HG02798 (cell line): ENCODE measurements around the gene EPHA5.
"Not testable (repeated sequence)": the region's sequence is repeated elsewhere in the genome, so short reads cannot be mapped to it uniquely, and the experiment has no call there.

ENCODE experiments used
- ATAC-seq: cut with Tn5 transposase; IDR thresholded peaks from one replicate; pipeline ENCODE4 v1.9.1; 2021; ENCODE audit warnings: mild to moderate bottlenecking; ENCODE audit not compliant: unreplicated experiment, poor library complexity

Gene EPHA5

DNA sequence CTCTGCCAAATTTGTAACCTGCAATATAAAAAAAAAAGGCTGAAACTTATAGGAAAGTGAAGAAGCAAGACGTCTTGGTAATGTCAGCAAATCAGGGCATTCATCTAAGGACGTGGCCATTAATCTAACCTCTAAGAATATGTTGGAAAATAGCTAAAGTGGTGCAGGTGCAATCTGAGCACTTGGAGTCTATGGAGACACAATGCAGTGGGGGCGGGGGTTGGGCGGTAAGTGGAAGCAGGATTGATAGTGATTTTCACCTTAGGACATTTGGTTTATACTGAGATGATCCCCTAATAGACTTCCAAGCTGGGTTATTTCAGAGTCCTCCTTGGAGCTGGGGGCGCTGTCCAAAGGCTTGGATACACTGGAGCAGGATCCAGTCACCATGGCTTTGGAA, 283.4 kb downstream of the EPHA5 start:
- no peak for ATAC-seq

DNA sequence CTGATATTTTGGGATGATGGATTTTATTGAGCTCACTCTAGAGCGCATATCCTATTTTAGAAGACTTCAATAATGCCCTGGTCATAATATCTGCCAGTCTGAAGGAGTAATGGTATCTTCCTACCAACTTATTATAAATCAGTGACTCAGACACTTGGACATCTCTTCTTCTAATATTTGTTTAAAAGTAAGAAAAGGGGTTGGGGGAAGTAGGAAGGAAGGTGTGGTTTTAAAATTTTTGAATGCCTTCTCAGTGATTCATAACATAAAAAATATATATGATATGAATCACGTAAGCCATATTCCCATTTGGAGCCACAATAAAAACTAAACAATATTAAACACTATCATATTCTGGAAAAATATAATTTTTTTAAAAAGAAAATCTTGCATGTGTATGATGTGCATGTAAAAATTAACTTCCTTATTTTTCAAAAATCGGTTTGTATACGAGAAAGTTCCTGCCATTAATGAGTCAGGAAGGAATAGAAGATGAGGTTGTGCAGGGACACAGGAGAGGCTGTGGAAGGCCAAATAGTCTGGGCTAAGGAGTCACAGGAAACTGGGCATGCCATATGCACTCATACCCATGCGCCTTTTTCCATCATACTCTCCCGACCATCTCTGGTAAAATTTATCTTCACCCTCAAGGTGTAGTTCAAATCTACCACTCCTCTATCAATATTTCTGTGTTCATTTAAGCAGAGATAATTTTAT, 286.5 kb downstream of the EPHA5 start:
- no peak for ATAC-seq

DNA sequence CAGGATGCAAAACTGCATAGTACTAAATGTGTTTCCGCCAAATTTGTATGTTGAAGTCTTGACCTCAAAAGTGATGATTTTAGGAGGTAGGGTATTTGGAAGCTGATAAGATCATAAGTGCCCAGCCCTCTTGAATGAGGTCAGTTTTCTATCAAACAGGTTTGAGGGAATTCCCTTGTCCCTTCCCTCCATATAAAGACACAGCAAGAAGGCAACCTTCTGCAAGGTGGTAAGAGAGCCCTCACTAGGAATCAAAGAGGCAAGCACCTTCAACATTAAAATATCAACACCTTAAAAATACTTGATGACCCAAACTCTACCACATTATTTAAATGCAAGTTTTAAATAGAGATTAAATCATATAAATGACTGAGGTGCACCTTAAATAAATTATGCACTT, 288.6 kb downstream of the EPHA5 start:
- no peak for ATAC-seq

DNA sequence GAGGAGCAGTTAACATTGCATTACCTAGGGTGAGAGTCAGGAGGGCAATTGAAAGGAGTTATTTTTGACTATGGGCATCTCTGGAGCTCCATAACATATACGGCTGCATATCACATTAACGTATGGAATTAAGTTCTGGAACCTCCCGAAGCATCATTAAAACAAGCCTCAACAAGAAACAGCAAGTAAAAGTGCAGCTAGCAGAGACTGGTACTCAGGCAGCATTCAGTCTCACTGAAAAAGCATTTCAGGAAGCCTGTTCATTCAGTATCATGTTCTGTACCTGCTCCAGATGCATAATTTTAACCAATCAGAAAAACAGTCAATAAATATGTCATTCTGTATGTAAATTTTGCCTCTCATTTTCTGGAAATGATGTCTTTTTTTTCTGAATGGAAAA, 299.6 kb downstream of the EPHA5 start:
- no peak for ATAC-seq

DNA sequence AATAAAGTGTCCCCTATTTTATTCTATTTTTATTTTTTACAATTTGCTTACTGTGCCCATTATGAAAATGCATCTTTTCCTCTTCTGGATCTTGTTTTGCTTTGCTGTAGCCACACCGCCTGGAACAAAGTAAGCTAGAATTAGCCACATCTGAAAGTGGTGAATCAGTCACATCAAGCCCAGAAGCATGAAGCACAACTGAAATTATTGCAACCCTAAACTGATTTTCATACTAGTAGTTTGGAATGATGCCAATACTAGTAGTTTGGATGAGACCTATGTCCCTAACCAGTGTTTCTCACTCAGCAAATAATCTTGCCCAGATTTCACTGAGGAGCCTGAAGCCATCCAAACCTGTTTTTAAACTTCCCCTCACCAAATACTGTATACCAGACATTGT, 303.0 kb downstream of the EPHA5 start:
- ATAC-seq: no peak

DNA sequence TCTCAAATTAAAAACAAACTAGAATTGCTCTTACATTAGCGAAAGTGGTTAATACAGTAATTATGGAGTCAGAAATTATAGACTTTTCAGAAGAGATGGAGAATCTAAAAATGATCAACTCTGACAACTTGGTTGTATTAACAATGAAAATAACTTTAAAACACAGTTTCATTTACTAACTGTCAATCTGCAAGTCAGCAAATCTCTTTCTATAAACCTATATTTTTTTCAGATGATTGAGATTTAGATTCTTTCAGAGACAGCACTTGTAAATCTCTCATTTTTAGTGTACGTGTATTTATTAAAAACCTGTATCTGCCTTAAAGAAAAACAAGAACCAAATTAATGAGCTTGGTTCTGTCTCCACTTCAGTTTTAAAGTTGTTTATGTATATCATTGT, 311.4 kb downstream of the EPHA5 start:
- no peak for ATAC-seq

DNA sequence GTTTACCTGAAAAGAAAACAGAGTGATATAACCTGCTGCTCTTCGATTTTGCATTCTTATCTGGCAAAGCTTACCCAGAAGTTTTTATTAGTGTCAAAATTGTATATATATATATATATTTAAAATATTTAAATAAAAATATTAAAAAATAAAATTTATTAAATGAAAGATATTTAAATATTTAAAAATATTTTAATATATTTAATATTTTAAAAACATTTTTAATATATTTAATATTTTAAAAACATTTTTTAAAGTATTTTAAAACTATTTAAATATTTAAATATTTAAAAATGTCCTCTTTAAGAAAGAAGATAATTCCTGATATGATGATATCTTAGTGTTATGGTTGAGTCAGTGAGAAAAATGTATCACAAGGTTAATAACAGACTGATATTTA, 317.2 kb downstream of the EPHA5 start:
- ATAC-seq: no peak

DNA sequence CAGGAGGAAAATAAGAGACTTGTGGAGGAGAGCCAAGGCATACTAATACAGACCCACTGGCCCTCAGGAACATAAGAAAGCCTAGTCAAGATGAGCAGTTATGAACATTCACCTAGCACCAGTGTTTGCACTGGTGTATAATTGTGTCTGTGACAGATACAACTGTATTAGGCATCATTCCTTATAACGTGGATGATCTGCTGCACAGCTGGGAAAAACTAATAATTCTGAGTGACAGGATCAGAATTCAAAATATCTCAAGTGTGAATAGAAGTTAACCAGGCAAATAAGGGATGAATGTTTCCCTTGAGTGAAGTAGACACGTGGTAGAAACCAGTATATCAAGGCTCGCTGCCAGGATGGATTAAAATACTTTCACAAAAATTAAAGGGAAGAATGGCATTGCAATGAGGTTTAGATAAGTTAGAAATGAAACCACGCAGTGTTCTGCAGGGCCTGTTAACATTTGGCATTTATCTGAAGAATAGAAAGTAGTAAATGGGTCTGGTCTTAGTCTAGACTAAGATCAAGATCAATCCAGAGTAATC, 325.9 kb downstream of the EPHA5 start:
- no peak for ATAC-seq

DNA sequence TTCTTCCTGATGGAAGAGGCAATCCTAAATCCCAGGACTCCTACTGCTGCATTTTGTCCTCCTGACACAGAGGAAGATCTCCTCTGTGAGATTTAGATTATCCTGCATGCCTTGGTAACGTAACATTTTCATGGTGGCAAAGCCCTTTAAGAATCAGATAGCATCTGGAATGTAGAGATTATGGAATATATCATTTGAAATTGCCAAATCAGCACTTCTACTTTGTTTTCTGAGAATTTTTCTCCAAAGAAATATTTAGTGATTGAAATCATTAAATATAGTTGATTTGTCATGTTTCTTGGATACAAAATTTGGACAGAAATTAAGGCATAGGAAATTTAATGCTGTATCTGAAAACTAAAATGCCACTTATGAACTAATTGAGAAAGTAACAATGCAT, 326.9 kb downstream of the EPHA5 start:
- no peak for ATAC-seq

DNA sequence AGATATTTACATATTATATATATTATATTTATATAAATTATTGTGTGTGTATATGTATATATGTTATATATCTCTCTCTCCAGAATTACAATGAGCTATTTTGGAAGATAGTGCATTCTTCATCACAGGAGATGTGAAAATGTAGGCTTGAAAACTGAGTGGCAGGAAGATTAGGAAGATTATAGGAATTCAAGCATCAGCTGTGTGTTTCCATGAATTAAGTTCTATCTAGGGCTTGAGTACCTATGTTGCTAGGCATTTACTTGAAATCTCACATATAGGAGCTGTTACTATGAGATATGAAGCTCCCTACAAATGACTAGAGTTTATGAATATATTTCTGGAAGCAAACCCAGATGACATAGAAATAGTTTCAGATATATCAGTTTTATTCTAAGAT, 328.7 kb downstream of the EPHA5 start:
- no peak for ATAC-seq

DNA sequence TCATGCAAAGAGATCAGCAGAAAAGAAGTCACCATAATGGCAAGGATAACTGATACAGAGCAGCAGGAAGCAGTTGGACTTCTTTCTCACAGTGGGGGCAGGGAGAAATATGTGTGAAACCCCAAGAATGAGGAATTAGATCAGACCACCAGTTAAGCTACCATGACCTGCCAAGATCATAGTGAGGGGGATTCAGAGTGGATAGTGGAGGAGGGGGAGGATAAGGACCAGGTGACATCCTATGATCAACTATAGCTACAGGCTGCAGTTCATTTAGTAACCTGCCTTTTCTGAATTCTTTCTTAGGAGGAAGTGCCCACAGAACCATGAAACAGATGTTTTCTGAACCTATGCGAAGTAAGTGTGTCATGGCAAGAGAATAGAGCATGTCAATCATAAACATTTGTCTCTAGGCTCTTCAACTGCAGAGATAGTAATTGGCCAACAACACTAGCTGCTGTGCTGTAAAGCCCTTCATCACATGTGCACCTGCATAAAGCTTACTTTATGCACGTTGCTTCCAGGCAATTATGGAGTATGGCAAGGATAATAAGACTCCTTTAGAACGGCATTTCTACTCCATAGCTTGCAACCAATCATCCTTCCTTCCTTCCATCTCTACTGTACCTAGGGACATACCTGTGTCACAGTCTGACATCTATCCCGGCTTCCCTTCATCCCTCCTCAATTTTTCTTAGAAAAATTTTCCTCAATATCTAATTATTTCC, 329.7 kb downstream of the EPHA5 start:
- ATAC-seq: no peak

DNA sequence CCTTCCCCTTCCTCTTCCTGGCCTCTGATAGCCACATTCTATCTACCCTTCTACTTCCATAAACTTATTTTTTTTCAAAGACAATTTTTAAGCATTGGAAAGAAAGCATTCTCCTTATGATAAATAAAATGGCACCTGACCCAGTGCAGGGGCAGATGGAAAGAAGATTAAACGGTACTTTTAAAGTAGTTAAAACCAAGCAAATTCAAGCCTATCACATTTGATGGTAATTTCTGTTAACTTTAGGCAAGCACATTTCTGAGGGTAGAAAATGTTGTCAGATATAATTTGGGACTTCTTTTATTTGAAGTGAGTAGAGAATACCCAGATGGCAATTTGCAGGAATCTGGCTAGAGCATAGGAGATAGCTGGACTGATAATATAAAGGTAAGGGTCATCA, 332.9 kb downstream of the EPHA5 start:
- ATAC-seq: no peak

DNA sequence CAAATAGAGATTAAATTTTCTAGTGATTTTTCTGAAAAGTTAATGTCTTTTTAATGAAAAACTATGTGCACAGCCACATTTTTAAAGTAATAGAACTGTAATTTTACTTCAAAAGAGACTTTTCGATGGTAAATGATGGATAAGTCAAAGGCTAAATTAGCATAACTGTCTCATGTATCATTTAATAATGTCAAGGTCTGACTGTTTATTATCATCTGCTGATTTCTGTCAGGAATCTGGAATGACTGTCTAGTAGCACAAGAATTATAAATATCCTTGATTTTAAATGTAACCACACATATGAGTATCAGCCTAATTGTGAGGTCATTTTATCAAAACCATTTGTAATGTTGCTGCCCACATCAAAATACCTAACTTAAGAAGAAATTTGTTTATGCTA, 333.8 kb downstream of the EPHA5 start:
- no peak for ATAC-seq

DNA sequence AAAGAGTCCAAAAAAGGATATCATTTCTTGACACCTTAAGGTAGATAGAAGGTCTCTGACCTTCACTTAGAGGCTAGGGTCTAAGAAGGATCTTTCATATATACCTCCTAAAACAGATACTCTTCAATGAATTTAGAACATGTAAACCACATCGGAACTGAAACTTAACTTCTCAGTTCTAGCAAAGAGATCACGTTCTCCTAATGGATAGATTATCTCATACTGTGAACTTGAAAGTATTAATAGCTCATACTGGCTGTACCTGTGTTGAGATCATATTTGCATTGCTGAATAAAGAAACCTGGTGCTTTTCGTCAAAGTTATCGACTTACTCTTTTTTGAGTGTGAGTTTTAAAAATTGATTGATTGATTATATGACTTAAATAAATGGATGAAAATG, 353.8 kb downstream of the EPHA5 start:
- ATAC-seq: no peak

DNA sequence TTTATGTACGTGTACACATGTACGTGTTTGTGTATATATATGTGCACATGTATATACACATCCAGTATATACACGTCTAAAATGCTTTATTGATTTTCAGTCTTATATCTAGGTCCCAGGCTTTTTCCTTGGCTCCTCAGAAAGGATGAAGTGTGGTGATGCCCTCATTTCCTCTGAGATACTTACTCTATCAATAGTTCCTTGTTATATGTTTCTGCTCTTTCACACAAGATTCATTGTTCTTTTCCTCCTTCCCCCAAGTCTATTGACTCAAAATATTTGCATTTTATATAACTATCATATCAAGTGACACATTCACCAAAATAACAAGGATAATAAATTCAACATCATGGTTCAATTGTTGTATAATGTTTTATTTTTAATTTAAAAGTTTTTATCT, 359.2 kb downstream of the EPHA5 start:
- no peak for ATAC-seq

DNA sequence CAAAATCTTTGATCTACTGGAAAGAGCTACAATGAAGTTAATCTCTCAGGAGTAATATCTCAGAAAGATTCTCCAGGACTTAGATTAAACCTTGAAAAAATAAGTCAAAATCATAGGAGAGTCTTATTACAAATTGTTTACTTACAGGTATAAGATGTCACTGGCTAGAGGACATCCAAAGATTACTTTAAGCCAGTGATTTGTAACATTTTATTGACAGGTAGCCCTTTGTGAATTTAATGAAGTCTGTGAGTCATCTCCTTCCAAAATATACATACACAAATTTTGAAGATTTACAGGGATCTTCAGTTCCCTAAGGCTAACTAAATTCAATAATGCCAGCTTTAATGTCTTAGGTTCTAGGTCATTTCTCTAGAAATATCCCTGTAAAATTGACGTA, 359.7 kb downstream of the EPHA5 start:
- ATAC-seq: no peak

DNA sequence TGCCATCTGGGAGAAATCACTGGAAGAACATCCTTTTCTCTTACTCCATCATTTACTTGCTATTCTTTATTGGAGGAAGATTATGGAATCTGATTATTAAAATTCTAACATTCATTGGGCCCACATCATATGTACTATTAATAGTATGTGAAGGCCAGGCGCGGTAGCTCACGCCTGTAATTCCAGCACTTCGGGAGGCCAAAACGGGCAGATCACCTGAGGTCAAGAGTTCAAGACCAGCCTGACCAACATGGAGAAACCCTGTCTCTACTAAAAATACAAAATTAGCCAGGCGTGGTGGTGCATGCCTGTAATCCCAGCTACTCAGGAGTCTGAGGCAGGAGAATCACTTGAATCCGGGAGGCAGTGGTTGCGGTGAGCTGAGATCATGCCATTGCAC, 361.7 kb downstream of the EPHA5 start:
- ATAC-seq: not testable (repeated sequence)

DNA sequence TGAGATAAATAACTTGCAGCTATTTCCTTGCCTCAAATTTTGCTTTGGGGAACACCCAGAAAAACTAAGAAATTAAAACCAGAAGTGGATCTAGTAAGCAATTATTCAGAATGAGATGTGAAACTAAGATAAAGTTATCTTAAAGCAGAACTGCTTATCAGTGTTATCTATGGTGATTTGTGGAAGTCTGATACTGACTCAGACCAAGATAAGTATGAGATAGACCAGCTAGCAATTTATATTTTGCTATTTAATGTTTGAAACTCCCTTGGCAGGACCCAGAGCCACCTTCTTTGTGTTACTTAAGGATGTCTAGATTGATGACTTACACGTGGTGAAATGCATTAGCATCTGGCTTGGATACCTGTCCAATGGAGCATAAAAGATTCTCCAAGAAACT, 368.1 kb downstream of the EPHA5 start:
- no peak for ATAC-seq

DNA sequence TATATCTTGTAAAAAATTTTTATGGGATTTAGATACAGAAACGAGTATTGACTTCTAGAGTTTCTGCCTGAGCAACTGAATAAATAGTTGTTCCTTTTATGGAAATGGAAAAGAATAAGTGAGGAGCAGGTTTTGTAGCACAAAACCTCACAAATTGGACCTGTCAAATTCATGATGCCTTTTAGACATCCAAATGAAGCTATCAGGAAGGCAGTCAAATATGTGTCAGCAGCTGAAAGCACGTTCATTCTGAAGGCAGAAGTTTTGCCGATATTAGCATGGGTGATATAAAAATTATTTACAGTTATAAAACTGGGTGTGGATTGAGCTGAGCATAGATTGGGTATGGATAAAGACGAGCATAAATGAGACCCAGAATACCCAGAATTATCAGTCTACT, 374.0 kb downstream of the EPHA5 start:
- ATAC-seq: no peak

DNA sequence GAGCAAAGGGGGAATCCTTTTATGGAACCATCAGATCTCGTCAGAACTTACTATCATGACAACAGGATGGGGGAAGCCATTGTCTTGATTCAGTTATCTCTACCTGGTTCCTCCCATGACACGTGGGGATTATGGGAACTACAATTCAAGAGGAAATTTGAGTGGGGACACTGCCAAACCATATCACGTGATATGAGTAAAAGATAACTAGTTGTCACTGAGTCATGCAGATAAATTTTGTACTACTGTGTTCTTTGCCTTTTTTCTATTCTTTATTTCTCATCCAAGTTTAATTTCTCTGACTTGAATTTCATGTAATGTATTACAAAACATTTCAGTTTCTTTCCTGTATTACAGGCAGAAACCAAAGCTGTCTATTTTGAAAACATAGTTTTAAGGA, 383.2 kb downstream of the EPHA5 start:
- ATAC-seq: no peak
